SK-N-MC (cell line): Measurements from ENCODE around the gene LGR6.

Experiments used
- EZH2 ChIP-seq: fragments of 200-600 bp; sonication (generic); IDR thresholded peaks from one replicate; pipeline ENCODE4 v1.6.1; 2017; ENCODE audit warnings: antibody characterized with exemption
- FOXP2 ChIP-seq: optimal IDR thresholded peaks from 2 replicates; pipeline ENCODE3; 2011; ENCODE audit warnings: mild to moderate bottlenecking, moderate library complexity; ENCODE audit not compliant: insufficient read depth; ENCODE audit errors: extremely low read length, control extremely low read depth
- POLR2AphosphoS5 ChIP-seq: IDR thresholded peaks from 2 replicates; pipeline ENCODE4 v1.6.1; 2012; ENCODE audit warnings: mild to moderate bottlenecking, low read depth, low read length, borderline replicate concordance

GRCh38 chr1:202237052-202237451, 43.5 kb downstream of the LGR6 start:
- TF ChIP-seq EZH2 (no peak), POLR2AphosphoS5 (no peak), FOXP2 (no peak)
